ENCODE data around the gene CADM2.
A peak's percentile ranks its signal among the peaks of the same experiment; 100 is the strongest.

Gene CADM2

GRCh38 chr3:85560088-85560785 lies 601.4 kb downstream of the CADM2 start:
- no peak for TF ChIP-seq POLR2AphosphoS5 (IDR thresholded peaks at IDR 0.05; ENCODE audit: low read depth, low read length)
- TF ChIP-seq TAF1 (IDR thresholded peaks at IDR 0.05; ENCODE audit: borderline replicate concordance, low read depth, low read length) = no peak
- TF ChIP-seq POLR2A (IDR thresholded peaks at IDR 0.05; ENCODE audit: low read depth, low read length) = no peak
- FAIRE-seq (no peak), DNase-seq (ENCODE audit: insufficient read length) (no peak)

- TF ChIP-seq POLR2AphosphoS5 (IDR thresholded peaks at IDR 0.05; ENCODE audit: low read depth, low read length) = no peak
- no peak for TF ChIP-seq TAF1 (IDR thresholded peaks at IDR 0.05; ENCODE audit: borderline replicate concordance, low read depth, low read length)
- no peak for TF ChIP-seq POLR2A (IDR thresholded peaks at IDR 0.05; ENCODE audit: low read depth, low read length)
- FAIRE-seq (no peak), DNase-seq (ENCODE audit: insufficient read length) (no peak)
Measured at GRCh38 chr3:85567071-85567676, 608.4 kb downstream of the CADM2 start.

DNA sequence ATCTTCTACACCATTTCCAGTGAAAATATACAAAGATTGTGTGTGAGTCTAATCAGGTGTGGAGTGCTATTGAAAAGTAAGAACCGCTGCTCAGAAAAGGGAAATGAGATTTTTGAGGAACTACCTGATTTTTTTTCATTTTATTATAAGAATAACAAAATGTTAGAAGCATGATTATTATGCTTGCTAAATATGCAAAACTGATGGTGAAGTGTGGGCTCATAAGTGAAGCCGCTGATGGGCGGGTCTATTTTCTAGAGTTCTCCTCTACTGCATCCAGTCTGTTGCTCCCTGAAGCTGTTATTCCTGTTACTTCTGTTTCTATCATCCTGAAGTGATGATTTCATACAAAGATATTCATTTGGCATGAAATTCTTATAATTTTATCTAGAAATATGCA lies 612.0 kb downstream of the CADM2 start:
- TF ChIP-seq POLR2A (IDR thresholded peaks at IDR 0.05; ENCODE audit: low read depth, low read length) (no peak), POLR2AphosphoS5 (IDR thresholded peaks at IDR 0.05; ENCODE audit: low read depth, low read length) (no peak), TAF1 (IDR thresholded peaks at IDR 0.05; ENCODE audit: borderline replicate concordance, low read depth, low read length) (no peak)
- FAIRE-seq (no peak), DNase-seq (ENCODE audit: insufficient read length) (no peak)

DNA sequence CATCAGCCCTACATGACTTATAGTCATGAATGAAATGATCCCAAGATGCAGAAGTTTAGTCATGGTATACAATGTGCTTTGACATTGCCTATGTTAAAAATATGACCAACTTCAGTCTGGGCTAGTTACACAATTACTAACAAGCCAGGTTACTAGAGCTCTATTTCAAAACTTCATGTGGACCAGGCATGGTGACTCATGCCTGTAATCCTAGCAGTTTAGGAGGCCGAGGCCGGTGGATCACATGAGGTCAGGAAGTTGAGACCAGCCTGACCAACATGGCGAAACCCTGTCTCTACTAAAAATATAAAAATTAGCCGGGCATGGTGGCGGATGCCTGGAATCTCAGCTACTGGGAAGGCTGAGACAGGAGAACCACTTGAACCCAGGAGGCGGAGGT lies 613.0 kb downstream of the CADM2 start:
- TF ChIP-seq TAF1 (IDR thresholded peaks at IDR 0.05; ENCODE audit: borderline replicate concordance, low read depth, low read length) (no peak), POLR2A (IDR thresholded peaks at IDR 0.05; ENCODE audit: low read depth, low read length) (no peak), POLR2AphosphoS5 (IDR thresholded peaks at IDR 0.05; ENCODE audit: low read depth, low read length) (no peak)
- no peak for FAIRE-seq
- DNase-seq (ENCODE audit: insufficient read length) = no peak

DNA sequence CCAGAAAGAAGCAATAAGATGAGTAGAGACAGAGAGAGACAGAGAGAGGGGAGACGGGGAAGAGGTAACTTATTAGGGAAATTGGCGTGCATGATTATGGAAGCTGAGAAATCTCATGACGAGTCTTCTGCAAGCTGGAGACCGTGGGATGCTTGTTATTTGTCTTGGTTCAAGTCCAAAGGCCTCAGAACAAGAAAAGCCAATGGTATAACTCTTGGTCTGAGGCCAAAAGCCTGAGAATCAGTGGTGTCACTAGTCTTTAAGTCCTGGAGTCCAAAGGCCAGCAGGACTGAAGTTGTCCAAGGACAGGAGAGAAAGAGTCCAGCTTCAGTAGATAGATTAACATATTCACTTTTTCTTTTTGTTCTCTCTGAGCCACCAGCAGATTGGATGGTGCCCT lies 613.6 kb downstream of the CADM2 start:
- TF ChIP-seq TAF1 (IDR thresholded peaks at IDR 0.05; ENCODE audit: borderline replicate concordance, low read depth, low read length) (no peak), POLR2A (IDR thresholded peaks at IDR 0.05; ENCODE audit: low read depth, low read length) (no peak), POLR2AphosphoS5 (IDR thresholded peaks at IDR 0.05; ENCODE audit: low read depth, low read length) (no peak)
- DNase-seq (ENCODE audit: insufficient read length) (no peak), FAIRE-seq (no peak)

DNA sequence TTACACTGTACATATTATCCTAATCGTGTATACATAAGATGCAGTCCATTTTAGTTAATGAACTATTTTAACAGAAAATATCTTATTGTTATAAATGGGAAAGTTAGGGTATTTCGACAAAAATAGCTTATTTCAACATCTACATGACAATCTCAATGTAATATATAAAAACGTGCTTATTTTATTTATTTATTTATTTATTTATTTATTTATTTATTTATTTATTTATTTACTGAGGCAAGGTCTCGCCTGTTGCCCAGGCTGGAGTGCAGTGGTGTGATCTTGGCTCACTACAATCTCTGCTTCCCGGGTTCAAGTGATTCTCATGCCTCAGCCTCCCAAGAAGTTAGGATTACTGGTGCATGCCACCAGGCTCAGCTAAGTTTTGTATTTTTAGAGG lies 614.2 kb downstream of the CADM2 start:
- FAIRE-seq = no peak

GRCh38 chr3:85574006-85574705 lies 615.4 kb downstream of the CADM2 start:
- no peak for FAIRE-seq
- TF ChIP-seq TAF1 (IDR thresholded peaks at IDR 0.05; ENCODE audit: borderline replicate concordance, low read depth, low read length) (no peak), POLR2AphosphoS5 (IDR thresholded peaks at IDR 0.05; ENCODE audit: low read depth, low read length) (no peak), POLR2A (IDR thresholded peaks at IDR 0.05; ENCODE audit: low read depth, low read length) (no peak)
- DNase-seq (ENCODE audit: insufficient read length) = no peak

More for the DNA sequence above, 614.2 kb downstream of the CADM2 start:
- TF ChIP-seq POLR2A (IDR thresholded peaks at IDR 0.05; ENCODE audit: low read depth, low read length) = no peak
- TF ChIP-seq POLR2AphosphoS5 (IDR thresholded peaks at IDR 0.05; ENCODE audit: low read depth, low read length) = no peak
- TF ChIP-seq TAF1 (IDR thresholded peaks at IDR 0.05; ENCODE audit: borderline replicate concordance, low read depth, low read length) = no peak
- no peak for DNase-seq (ENCODE audit: insufficient read length)

DNA sequence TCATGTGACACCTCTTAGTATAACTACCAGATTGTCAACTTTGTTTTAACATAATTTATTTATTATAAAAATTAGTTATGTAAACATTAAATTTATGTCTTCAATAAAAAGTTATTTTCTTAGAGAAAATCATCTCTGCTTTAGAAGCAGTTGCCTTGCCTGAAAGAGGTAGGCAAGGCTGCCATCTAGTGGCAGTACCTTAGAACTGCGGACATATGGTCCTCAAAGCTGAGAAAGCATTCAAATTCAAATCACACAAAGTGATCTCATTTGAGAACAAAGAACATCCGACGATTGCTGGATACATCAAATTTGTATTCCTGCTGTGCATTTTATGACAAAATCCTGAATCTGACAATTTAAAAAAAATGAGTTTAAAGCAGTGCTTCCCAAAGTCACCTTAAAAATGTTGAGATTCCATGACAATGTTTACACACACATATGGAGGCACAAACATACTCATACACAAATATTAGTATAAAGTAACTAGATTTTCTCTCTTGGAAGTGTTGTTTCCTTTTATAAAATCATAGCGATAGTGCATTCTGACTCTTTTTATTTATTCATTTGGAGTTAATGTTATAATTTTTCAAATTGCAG lies 617.4 kb downstream of the CADM2 start:
- peak; percentile 33 for FAIRE-seq
- TF ChIP-seq POLR2AphosphoS5 (IDR thresholded peaks at IDR 0.05; ENCODE audit: low read depth, low read length) = no peak
- no peak for TF ChIP-seq TAF1 (IDR thresholded peaks at IDR 0.05; ENCODE audit: borderline replicate concordance, low read depth, low read length)
- TF ChIP-seq POLR2A (IDR thresholded peaks at IDR 0.05; ENCODE audit: low read depth, low read length) = no peak

DNA sequence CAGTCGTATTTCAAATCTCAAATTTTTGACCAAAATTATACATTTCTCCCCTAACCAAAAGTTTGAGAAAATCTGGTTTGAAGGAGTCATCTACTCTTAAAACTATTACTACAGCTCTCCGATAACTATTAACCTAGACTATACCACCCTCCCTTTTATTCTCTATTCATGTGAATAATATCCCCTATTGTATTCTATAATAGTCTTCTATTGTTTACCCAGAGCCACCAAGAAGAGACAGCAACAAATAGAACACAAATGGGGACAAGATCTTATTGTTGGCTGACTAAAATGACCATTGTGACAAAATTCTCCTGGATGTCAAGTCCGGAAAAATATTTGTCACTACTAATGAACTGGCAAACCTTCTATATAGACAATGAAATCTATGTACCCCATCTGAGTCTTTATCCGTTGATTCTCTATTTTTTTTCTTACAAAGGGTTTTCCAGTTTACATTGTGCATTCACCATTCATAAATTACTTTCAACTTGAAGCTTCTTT lies 618.0 kb downstream of the CADM2 start:
- no peak for TF ChIP-seq TAF1 (IDR thresholded peaks at IDR 0.05; ENCODE audit: borderline replicate concordance, low read depth, low read length)
- no peak for TF ChIP-seq POLR2AphosphoS5 (IDR thresholded peaks at IDR 0.05; ENCODE audit: low read depth, low read length)
- TF ChIP-seq POLR2A (IDR thresholded peaks at IDR 0.05; ENCODE audit: low read depth, low read length) = no peak
- DNase-seq (ENCODE audit: insufficient read length) (no peak), FAIRE-seq (no peak)

More for the DNA sequence above, 617.4 kb downstream of the CADM2 start:
- DNase-seq (ENCODE audit: insufficient read length) = no peak

- FAIRE-seq = peak; percentile 9
- no peak for TF ChIP-seq TAF1 (IDR thresholded peaks at IDR 0.05; ENCODE audit: borderline replicate concordance, low read depth, low read length)
- no peak for TF ChIP-seq POLR2A (IDR thresholded peaks at IDR 0.05; ENCODE audit: low read depth, low read length)
- no peak for TF ChIP-seq POLR2AphosphoS5 (IDR thresholded peaks at IDR 0.05; ENCODE audit: low read depth, low read length)
- DNase-seq (ENCODE audit: insufficient read length) = no peak
Measured at GRCh38 chr3:85584779-85585356, 626.1 kb downstream of the CADM2 start.

DNA sequence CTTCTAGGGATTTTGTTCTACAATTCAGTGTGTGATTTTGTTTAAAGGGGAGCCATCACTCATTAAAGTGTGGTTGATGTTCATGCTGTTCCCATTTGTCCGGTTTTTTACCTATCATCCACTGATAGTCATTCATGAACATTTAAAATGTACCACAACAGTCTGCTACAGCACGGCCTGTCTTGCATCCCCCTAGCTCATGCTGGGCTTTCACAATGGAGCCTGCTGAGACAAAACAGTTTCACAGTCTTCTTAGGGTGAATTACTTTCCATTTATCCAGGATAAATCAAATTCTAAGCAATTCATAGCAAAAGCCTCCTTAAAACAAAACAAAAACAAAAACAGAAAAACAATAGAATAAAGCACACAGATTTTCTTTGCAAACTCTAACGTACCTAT lies 627.2 kb downstream of the CADM2 start:
- TF ChIP-seq POLR2A (IDR thresholded peaks at IDR 0.05; ENCODE audit: low read depth, low read length) (no peak), TAF1 (IDR thresholded peaks at IDR 0.05; ENCODE audit: borderline replicate concordance, low read depth, low read length) (no peak), POLR2AphosphoS5 (IDR thresholded peaks at IDR 0.05; ENCODE audit: low read depth, low read length) (no peak)
- DNase-seq (ENCODE audit: insufficient read length) = no peak
- no peak for FAIRE-seq

Data from GM12892 (cell line).